ENCODE data around the gene FILIP1.

Gene FILIP1

DNA sequence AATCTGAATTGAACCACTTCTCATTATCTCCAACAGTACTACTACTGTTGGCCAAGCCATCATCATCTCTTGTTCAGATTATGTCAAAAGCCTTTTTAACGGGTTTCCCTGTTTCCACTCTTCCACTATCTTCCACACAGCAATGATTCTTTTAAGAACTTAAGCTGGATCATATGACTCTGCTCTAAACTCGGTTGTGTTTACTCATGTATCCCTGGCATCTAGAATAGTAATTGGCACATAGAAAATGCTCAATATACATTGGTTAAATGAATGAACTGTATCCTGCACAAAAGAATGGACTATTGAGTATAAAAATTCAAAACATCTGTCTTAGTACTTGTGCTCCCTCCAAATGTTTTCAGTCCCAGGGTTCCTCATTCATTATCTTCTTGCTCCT is 247.2 kb downstream of the FILIP1 start:
- ChIA-PET CTCF (no interaction called here), POLR2A (ENCODE audit: low non-redundant PET) (no interaction called here)
- TF ChIP-seq, protein P1, sequence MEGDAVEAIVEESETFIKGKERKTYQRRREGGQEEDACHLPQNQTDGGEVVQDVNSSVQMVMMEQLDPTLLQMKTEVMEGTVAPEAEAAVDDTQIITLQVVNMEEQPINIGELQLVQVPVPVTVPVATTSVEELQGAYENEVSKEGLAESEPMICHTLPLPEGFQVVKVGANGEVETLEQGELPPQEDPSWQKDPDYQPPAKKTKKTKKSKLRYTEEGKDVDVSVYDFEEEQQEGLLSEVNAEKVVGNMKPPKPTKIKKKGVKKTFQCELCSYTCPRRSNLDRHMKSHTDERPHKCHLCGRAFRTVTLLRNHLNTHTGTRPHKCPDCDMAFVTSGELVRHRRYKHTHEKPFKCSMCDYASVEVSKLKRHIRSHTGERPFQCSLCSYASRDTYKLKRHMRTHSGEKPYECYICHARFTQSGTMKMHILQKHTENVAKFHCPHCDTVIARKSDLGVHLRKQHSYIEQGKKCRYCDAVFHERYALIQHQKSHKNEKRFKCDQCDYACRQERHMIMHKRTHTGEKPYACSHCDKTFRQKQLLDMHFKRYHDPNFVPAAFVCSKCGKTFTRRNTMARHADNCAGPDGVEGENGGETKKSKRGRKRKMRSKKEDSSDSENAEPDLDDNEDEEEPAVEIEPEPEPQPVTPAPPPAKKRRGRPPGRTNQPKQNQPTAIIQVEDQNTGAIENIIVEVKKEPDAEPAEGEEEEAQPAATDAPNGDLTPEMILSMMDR (conservative IDR thresholded peaks at IDR 0.05; ENCODE audit: low read depth), result no peak
- H3K27ac ChIP-seq, result no peak overlapping the region
- no peak for DNase-seq (ENCODE audit: low spot score)

DNA sequence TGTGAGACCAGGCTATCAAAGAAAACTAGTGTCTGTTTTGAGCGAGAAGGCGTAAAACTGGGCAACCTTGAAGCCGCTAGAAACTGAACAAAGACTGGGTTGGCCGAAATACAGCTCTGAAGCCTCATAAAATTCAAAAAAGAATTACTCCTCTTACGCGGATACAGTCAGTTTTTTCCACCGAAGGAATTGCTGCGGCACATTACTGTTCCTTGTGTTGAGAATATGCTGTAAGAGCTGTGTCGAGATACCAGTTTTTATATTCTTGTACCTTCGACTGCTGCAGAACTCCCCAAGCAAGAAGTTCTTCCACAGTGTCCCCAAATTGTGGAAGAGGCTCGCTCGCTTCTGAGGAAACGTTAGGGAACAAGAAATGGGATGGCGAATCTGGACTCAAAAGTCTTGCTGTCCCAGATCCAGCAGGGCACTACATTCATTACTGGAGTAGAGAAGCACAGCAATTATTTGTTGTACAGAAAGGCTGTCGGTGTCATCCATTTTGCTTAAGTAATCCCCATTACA is 249.5 kb downstream of the FILIP1 start:
- H3K27ac ChIP-seq, result peak overlapping the region; percentile 89
- ChIA-PET POLR2A (ENCODE audit: low non-redundant PET) (no interaction called here), CTCF (no interaction called here)
- DNase-seq (ENCODE audit: low spot score), result no peak
- TF ChIP-seq, protein P1 (conservative IDR thresholded peaks at IDR 0.05; ENCODE audit: low read depth), result no peak

DNA sequence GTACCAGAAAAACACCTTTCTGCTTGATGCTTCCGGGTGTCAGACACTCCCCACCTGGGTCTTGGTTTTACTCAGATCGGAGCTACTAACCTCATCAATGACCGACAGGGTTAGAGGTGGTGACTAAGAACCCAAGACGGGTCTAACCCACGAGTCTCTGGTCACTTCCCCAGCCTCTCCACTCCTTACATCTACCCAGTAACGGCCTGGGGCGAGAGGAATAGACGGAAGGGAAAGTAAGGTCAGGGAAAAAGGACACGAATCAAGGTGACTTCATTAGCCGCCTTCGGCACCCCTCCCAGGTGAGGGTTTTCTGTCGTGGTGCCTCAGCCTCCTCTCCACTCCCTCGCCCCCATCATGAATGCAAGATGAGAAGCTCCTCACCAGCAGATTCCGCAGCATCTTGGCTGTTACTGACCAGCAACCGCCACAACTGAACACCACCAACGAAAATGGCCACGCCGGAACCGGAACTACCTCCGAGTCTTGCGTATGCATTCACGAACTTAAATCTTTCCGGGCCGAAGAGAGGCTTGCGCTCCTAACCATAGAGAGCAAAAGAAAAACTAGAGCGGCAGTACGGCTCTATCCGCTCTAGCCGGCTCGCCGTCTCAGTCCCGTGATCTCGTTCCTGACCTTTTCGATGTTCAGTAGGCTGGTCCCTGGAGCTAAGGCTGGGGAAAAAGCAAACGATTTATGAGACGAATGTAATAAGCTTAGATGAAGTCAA is 250.1 kb downstream of the FILIP1 start, which contains the start of gene COX7A2:
TSS of gene COX7A2 (minus strand) at position 469 of the 730 bp plus-strand sequence. CDS start at position 402, 67 bp downstream.
- peak within 1 kb of the TSS; percentile 89 for H3K27ac ChIP-seq
- TF ChIP-seq, protein P1 (conservative IDR thresholded peaks at IDR 0.05; ENCODE audit: low read depth), result no peak
- POLR2A ChIA-PET (ENCODE audit: low non-redundant PET), result interaction anchor here (0.5 to 0.9 kb wide), 2 partner anchors 32 to 41 kb away, joined by 3 to 4 read pairs; partner anchors contain the start of gene TMEM30A
- peak; percentile 82 for DNase-seq (ENCODE audit: low spot score)
- CTCF ChIA-PET, result no interaction called here

Data from RWPE1 (cell line).